GM19395 (cell line): ENCODE measurements around the gene KLK14.
A peak's percentile ranks its signal among the peaks of the same experiment; 100 is the strongest.

Source experiments
- ATAC-seq: cut with Tn5 transposase; IDR thresholded peaks from one replicate; pipeline ENCODE4 v1.9.1; 2021; ENCODE audit warnings: mild to moderate bottlenecking, moderate library complexity; ENCODE audit not compliant: unreplicated experiment

The KLK14 gene

GRCh38 chr19:51082611-51083010, at the start of gene KLK14:
Gene KLK14, minus strand, starts transcription at chr19:51082887. Its CDS starts 273 bp downstream, at chr19:51082614.
- no peak for ATAC-seq

- no peak for ATAC-seq
Observed at GRCh38 chr19:51131780-51132680, 49.3 kb upstream of the KLK14 start.

GRCh38 chr19:51129716-51130115, 47.0 kb upstream of the KLK14 start:
- ATAC-seq, result no peak

DNA sequence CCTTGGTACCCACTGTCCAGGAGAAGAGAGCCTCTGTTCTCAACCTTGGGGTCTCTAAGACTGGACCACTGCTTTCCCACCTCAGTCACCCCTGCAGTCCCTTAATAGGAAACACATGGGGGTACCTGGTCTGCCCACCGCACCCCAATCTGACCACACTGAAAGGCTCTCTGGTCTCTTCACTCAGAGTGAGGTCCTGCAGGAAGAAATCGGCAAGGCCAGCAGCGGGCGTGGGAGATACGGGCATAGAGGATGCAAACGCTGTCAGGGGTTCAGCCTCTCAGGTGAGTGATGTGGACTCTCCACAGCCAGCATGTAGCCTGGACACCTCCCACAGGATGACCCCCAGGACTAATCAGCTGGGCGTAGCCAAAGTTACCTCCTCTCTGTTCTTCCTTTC, 45.5 kb upstream of the KLK14 start:
- ATAC-seq, result no peak

- no peak for ATAC-seq
Observed at GRCh38 chr19:51127755-51128154, 45.1 kb upstream of the KLK14 start.

GRCh38 chr19:51127032-51127431, 44.3 kb upstream of the KLK14 start:
- no peak for ATAC-seq

GRCh38 chr19:51125421-51126075, 42.9 kb upstream of the KLK14 start:
- no peak for ATAC-seq

- ATAC-seq, result no peak
Observed at GRCh38 chr19:51124729-51125128, 42.0 kb upstream of the KLK14 start, which contains the start of gene SIGLEC9. Gene SIGLEC9, plus strand, starts transcription at chr19:51124906. Its CDS starts 69 bp downstream, at chr19:51124975.

DNA sequence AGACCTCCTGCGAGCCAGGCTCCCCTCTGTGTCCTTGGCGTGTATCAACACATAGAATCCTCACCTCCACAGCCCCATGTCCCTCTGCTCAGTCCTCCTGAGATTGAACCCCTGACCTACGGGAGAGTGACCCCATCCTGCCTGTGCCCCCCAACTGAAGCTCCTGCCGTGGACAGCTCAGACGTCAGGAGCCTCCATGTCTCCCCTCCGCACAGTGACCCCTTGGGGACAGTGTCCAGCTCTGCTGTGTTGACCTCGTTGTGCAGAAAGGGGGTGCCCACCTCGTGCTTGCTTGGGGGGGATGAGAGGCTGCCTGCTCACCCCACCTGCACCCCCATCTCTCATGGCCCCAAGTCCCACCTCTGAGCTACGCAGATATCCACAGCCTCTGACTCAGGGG, 41.5 kb upstream of the KLK14 start:
- ATAC-seq, result no peak

DNA sequence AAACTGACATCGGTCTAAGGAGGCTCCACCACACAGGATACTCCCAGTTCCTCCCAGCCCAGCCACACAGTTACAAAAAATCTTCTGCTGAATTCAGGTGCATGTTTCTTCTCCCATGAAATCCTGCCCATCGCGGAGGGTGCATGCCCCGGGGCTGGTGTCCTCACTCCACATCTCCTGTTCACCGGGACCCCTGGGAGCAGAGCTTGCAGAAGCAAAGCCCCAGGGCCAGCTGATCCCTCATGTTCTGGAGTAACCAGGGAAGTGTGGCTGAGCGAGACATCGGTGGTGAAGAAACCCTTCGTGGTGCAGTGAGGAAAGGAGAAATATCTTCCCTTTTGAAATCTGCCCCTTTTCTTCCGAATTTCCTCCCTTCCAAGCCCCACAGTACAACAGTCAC, 41.1 kb upstream of the KLK14 start:
- no peak for ATAC-seq

- ATAC-seq, result no peak
Observed at GRCh38 chr19:51123381-51123800, 40.7 kb upstream of the KLK14 start.

DNA sequence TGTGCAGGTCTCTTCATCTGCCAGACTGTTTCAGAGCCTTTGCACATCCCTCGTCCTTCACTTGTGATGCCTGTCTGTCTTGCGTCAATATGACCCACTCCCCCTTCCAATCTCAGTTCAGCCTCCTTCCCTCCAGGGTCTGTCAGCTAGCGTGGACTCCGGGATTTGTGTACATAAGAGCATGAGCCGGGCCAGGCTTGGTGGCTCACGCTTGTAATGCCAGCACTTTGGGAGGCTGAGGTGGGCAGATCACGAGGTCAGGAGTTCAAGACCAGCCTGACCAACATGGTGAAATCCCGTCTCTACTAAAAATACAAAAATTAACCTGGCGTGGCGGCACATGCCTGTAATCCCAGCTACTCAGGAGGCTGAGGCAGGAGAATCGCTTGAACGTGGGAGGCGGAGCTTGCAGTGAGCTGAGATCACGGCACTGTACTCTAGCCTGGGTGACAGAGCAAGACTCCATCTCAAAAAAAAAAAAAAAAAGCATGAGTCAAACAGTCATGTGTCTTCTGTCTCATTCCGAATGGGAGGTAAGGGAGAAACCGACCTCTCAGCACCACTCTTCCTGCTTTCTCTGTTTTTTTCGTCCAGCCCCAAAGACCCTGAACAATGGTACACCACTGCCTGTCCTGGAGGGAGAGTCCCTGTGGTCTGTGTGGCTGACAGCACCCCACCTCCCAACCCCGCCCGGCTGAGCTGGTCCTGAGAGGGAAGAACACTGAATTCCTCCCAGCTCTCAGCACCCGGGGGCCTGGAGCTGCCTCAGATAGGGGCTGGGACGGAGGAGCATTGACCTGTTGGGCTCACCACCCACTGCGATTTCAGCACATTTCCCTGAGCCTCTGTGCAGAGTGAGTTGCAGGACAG, 39.7 kb upstream of the KLK14 start:
- no peak for ATAC-seq

DNA sequence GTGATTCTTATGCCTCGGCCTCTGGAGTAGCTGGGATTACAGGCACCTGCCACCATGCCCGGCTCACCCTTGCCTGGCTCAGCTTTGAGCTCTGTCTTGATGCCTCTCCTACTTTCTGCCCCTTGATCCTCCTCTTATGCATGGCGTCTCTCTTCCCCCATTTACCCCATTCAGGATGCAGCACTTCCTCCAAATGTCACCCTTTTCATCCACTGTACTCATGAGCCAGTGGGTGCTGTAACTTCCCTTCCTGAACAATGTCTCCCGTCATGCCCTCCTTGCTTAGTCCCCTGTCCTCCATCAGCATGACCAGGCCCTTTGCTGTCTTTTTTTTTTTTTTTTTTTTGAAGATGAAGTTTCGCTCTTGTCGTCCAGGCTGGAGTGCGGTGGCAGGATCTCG, 38.6 kb upstream of the KLK14 start:
- ATAC-seq, result no peak

- ATAC-seq, result no peak
Observed at GRCh38 chr19:51120160-51120559, 37.5 kb upstream of the KLK14 start.

DNA sequence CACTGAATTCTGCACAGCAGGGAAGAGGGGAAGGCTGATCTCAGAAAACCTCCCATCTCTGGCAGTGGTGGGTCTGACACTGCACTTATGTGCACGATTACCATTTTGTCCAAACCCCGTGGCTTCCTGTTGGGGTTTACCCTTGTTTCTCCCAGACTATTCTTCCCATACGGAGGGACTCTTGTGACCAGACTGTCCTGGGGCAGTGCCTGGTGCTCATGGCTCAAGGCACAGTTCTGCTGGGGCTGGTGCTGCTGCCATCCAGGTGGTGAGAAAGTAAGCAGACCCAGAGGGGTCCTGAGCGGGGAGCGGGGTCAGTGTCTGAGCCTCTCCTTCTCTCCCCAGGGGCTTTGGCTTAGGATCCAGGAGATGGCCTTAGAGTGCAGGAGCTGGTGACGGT, 36.9 kb upstream of the KLK14 start:
- no peak for ATAC-seq

GRCh38 chr19:51119101-51119500, 36.4 kb upstream of the KLK14 start:
- no peak for ATAC-seq

- ATAC-seq, result no peak
Observed at GRCh38 chr19:51116736-51117286, 34.1 kb upstream of the KLK14 start.

DNA sequence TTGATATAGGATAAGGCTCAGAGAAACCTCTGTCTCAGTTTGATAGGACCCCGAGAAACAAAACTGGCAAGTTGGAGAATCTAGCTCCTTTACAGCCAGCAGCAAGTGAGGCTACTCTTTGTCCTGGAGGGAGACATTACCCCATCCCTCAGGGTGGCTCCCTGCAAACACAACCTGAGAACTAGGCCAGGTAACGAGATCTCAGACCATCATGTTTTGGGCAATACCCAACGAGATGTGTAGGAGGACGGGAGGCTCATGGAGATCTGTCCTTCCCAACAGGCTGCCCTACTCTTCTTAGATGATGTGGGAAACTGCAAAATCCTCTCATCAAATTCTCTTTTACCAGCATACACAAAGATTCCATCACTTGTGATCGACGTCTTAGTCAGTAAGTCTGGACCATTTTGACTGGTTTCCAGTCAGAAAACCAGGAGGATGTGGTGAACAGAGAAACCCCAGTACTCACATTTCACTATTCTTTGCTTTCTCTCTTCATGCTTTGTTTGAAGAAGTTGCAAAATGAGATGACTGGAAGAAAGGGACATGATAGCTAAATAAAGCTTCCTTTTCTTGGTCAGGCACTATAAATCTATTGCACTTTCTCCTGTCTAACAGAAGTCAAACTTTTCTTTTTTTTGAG, 31.5 kb upstream of the KLK14 start:
- no peak for ATAC-seq

DNA sequence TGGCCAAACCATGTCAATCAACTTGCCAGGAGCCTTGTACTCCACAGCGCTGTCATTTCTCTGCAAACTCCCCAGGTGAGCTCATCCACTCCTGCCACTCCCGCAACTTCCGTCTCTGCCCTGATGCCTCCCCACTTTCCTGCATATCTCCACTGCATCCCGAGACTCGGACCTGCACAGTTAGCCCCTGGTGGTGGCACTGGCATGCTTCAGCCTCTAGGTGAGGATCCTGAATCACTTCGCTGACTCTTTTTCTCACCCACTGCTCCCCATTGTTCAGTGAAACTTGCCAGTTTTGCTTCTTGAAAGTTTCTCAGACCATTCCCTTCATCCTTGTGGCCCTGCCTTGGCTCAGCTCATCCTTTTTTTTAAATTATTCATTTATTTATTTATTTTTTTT, 28.9 kb upstream of the KLK14 start:
- no peak for ATAC-seq

DNA sequence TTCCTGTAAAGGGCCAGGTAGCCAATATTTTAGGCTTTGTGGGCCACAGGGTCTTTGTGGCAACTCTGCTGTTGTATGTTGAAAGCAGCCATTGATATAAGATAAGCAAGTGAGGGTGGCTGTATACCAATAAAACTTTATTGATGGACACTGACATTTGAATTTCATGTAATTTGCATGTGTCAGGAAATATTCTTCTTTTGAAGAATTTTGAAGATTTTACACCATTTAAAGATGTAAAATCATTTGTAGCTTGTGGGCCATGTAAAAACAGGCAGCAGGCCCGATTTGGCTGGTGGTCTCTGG, 27.9 kb upstream of the KLK14 start:
- no peak for ATAC-seq

DNA sequence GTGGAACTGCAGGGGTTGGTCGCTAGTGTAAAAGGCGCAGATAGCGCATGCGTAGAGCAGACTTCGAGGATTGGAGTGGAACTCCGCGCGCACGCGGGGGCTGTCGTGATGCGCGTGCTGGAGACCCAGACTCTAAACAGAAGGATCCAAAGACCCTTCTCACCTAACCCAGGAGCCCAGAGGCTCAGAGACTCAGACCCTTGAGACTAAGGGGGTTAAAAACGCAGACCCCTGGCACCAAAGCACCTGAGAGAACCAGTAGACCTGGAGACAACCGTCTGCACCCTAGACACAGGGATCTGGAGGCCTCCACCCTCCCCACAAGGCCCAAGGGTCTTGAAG, 26.1 kb upstream of the KLK14 start:
- ATAC-seq, result peak; percentile 34
